ENCODE data around the gene PLCB1. TPM values are rescaled to one million over a fixed set of nuclear protein-coding genes. Genes with fewer than 3 reads are reported as not detected.

The PLCB1 gene
- total RNA-seq, 4 donors from 2014 or later: 13.5 to 110 (median 30.4) TPM

GRCh38 chr20:8116067-8116811, 15.8 kb upstream of the PLCB1 start:
- Histone ChIP-seq H3K4me3 (no peak overlapping the region), H3K27ac (no peak overlapping the region), H3K9me3 (no peaks in the 10 kb centered on the region), H3K36me3 (no peaks in the 10 kb centered on the region), H3K27me3 (no peaks in the 10 kb centered on the region), H3K4me1 (no peaks in the 10 kb centered on the region)
- no peak for DNase-seq
- TF ChIP-seq CTCF (IDR thresholded peaks at IDR 0.05) (no peak), POLR2A (IDR thresholded peaks at IDR 0.05) (no peak)
- intact Hi-C loops (cut with DNase I; ENCODE audit: low total_unique reads): no loop called here

GRCh38 chr20:8117636-8118035, 14.4 kb upstream of the PLCB1 start:
- H3K4me1 ChIP-seq: no peaks in the 10 kb centered on the region
- intact Hi-C loops (cut with DNase I; ENCODE audit: low total_unique reads): no loop called here
- no peaks in the 10 kb centered on the region for H3K9me3 ChIP-seq
- no peak overlapping the region for H3K4me3 ChIP-seq
- no peaks in the 10 kb centered on the region for H3K36me3 ChIP-seq
- H3K27ac ChIP-seq: no peak overlapping the region
- no peaks in the 10 kb centered on the region for H3K27me3 ChIP-seq
- no peak for DNase-seq
- TF ChIP-seq CTCF (IDR thresholded peaks at IDR 0.05): no peak
- no peak for TF ChIP-seq POLR2A (IDR thresholded peaks at IDR 0.05)

- intact Hi-C loops (cut with DNase I; ENCODE audit: low total_unique reads): no loop called here
- no peaks in the 10 kb centered on the region for H3K9me3 ChIP-seq
- TF ChIP-seq POLR2A (IDR thresholded peaks at IDR 0.05) (no peak), CTCF (IDR thresholded peaks at IDR 0.05) (no peak)
- H3K4me1 ChIP-seq: no peaks in the 10 kb centered on the region
- no peak overlapping the region for H3K27ac ChIP-seq
- no peak for DNase-seq
- no peaks in the 10 kb centered on the region for H3K27me3 ChIP-seq
- no peaks in the 10 kb centered on the region for H3K36me3 ChIP-seq
- H3K4me3 ChIP-seq: no peak overlapping the region
Observed at GRCh38 chr20:8118039-8118438, 14.0 kb upstream of the PLCB1 start.

- Histone ChIP-seq H3K4me3 (no peak overlapping the region), H3K27me3 (no peaks in the 10 kb centered on the region), H3K36me3 (no peaks in the 10 kb centered on the region), H3K27ac (no peak overlapping the region), H3K9me3 (no peaks in the 10 kb centered on the region), H3K4me1 (no peaks in the 10 kb centered on the region)
- intact Hi-C loops (cut with DNase I; ENCODE audit: low total_unique reads): no loop called here
- TF ChIP-seq CTCF (IDR thresholded peaks at IDR 0.05): no peak
- TF ChIP-seq POLR2A (IDR thresholded peaks at IDR 0.05): no peak
- DNase-seq: no peak
Observed at GRCh38 chr20:8118760-8119159, 13.3 kb upstream of the PLCB1 start.

- intact Hi-C loops (cut with DNase I; ENCODE audit: low total_unique reads): no loop called here
Observed at GRCh38 chr20:8121666-8122065, 10.4 kb upstream of the PLCB1 start.

More at GRCh38 chr20:8121666-8122065, 10.4 kb upstream of the PLCB1 start:
- DNase-seq: no peak
- Histone ChIP-seq H3K4me3 (no peak overlapping the region), H3K36me3 (no peaks in the 10 kb centered on the region), H3K27me3 (no peaks in the 10 kb centered on the region), H3K9me3 (no peaks in the 10 kb centered on the region), H3K27ac (no peak overlapping the region), H3K4me1 (no peaks in the 10 kb centered on the region)
- TF ChIP-seq POLR2A (IDR thresholded peaks at IDR 0.05) (no peak), CTCF (IDR thresholded peaks at IDR 0.05) (no peak)

Measured in uterus (tissue), 4 donors.